ENCODE results near the gene LRRTM4.
"Not testable (repeated sequence)": the region's sequence is repeated elsewhere in the genome, so short reads cannot be mapped to it uniquely, and the experiment has no call there.

The LRRTM4 gene

GRCh38 chr2:77156599-77156998 lies 365.6 kb downstream of the LRRTM4 start:
- no peak for DNase-seq

GRCh38 chr2:77155511-77155910 lies 366.7 kb downstream of the LRRTM4 start:
- no peak for DNase-seq

DNA sequence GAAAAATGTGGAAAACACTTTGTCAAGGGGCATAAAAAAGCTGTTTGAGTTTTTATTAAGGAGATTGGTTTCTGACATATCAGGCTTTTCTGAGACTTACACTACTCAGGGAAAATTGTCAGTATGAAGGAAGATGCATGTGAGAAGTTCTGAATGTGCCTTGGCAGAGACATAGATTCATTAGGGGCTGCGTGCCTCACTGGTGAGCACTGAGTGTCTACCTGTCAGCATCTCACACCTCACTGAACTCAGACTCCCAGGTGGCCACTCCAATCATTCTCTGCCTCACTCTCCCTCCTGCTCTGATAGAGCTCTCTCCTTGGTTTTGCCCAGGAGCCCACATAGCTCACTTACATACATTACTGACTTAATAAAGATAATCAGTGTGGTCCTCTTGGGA lies 372.6 kb downstream of the LRRTM4 start:
- DNase-seq = no peak

GRCh38 chr2:77147153-77147552 lies 375.0 kb downstream of the LRRTM4 start:
- no peak for DNase-seq

DNA sequence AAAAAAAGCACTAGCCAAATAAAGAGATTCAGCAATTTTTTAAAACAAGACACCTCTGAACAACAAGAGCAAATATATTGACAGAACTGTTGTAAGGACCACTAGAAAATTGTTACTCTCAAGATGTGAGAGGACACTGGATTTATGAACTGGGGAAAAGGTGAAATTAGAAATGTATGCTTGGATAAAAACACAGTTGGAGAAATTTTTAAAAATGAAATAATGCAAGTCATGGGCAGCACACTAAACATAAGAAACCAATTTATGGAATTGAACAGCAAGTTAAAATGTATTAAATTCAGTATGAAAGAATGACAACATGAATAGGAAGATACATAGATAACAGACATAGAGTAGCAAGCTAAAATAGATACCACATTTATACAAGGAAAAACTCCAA lies 377.4 kb downstream of the LRRTM4 start:
- no peak for DNase-seq

GRCh38 chr2:77142141-77142540 lies 380.0 kb downstream of the LRRTM4 start:
- DNase-seq = no peak

- not testable (repeated sequence) for DNase-seq
Measured at GRCh38 chr2:77128479-77128878, 393.7 kb downstream of the LRRTM4 start.

DNA sequence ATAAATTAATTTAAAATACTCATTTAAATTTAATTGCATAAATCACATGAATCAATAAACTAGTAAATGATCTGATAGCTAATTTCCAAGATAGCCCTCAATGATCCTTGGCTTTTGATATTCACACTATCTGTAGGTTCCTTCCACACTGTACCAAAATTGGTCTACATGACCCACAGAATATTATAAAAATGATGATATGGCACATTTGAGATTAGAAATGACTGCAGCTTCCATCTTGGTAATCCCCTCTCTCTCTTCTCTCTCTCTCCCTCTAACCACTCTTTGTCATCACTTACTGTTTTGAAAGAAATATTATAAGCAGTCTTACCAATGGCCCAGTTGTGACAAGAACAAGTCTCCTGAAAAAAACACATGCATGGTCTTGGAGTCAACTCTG lies 394.8 kb downstream of the LRRTM4 start:
- no peak for DNase-seq

DNA sequence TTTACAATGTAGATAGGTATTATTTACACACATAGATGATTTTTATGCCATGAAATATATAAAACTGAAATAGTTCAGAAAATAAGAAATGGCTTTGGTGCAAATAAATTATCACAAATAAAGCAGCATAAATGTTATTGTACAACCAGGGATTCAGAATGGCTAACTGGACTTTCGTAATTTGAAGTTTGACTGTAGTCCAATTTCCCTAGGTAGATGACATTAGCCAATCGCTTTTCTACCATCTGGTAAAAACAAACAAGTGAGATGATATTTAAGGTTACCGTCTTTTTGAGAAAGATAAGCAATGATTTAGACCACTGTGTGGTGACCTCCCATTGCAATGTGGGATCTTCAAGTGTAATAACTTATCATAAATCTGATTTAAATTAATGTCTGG lies 400.7 kb downstream of the LRRTM4 start:
- no peak for DNase-seq

- DNase-seq = no peak
Measured at GRCh38 chr2:77119333-77119732, 402.8 kb downstream of the LRRTM4 start.

- no peak for DNase-seq
Measured at GRCh38 chr2:77108915-77109314, 413.3 kb downstream of the LRRTM4 start.

DNA sequence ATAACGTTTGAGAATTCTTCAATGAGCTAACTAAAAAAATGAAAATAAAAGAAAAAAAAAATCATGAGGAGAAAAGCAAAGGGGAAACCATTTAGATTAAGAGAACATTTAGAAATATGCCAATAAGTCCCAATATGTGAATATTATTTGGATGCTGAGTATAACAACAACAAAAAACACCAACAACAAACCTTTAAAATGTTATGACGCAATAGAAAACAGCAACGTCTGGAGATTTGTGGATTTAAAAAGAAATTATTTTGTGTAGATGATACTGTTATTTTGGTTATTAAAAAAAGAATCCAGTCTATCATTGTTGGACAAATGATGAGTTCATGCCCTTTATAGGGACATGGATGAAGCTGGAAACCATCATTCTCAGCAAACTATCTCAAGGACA lies 417.2 kb downstream of the LRRTM4 start:
- no peak for DNase-seq

- DNase-seq = no peak
Measured at GRCh38 chr2:77104554-77104953, 417.6 kb downstream of the LRRTM4 start.

DNA sequence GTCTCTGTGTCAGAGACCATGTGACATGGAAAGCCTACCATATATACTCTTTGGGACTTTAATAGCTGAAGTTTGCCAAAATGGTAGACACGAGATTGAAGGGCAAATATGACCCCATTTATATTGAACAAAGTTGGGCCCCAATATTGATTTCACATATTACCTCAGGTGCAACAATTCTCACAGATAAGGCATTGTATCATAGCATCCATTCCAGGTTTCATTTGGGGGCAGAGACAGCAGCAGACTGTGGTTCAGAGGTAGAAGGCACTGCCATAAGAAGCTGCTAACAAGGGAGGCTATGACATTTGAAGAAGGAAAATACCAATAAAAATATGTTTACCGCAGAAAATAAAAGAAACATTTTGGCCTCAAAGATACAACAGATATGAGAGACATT lies 419.2 kb downstream of the LRRTM4 start:
- DNase-seq = no peak

GRCh38 chr2:77101796-77102452 lies 420.3 kb downstream of the LRRTM4 start:
- DNase-seq = no peak

- no peak for DNase-seq
Measured at GRCh38 chr2:77099961-77100360, 422.2 kb downstream of the LRRTM4 start.

- DNase-seq = not testable (repeated sequence)
Measured at GRCh38 chr2:77095525-77095924, 426.7 kb downstream of the LRRTM4 start.

DNA sequence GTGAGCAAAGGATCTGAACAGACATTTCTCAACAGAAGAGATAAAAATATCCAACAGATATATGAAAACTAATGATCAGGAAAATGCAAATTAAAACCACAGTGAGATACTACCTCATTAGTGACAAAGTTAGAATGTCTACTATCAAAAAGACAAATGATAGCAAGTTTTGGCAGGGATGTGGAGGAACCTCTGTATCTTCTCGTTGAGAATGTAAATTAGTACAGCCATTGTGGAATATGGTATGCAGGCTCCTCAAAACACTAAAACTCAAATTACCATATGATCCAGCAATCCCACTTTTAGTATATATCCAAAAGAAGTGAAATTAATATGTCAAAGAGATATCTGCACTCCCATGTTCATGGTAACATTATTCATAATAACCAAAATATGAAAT lies 427.1 kb downstream of the LRRTM4 start:
- no peak for DNase-seq

- not testable (repeated sequence) for DNase-seq
Measured at GRCh38 chr2:77088424-77088823, 433.8 kb downstream of the LRRTM4 start.

GRCh38 chr2:77087987-77088414 lies 434.2 kb downstream of the LRRTM4 start:
- no peak for DNase-seq

DNA sequence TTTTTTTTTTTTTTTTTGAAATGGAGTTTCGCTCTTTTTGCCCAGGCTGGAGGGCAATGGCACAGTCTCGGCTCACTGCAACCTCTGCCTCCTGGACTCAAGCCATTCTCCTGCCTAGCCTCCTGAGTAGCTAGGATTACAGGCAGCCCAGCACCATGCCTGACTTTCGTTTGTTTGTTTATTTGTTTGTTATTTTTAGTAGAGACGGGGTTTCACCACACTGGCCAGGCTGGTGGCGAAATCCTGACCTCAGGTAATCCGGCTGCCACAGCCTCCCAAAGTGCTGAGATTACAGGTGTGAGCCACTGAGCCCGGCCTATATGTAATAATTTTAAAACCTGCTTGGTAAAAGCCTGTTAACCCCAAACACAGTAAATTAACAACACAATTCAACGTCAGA lies 435.7 kb downstream of the LRRTM4 start:
- no peak for DNase-seq

DNA sequence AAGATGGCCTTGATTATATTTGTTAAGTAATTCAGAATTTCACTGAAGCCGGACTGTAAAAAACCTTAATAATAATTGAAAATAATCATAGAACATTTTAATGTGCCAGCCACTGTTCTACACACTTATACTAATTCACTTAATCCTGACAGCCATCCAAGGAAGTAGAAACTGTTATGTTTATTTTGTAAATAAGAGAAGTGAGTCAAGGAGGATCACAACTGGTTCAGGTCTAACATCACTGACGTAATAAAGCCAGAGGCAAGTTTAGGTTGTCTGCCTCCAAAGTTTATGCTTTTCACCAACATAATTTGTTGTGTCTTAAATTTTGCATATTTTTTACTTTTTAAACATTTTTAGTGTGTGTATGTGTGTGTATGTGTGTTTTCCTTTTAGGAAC lies 436.1 kb downstream of the LRRTM4 start:
- DNase-seq = no peak

GRCh38 chr2:77085561-77085960 lies 436.6 kb downstream of the LRRTM4 start:
- DNase-seq = no peak

GRCh38 chr2:77081597-77081996 lies 440.6 kb downstream of the LRRTM4 start:
- no peak for DNase-seq

DNA sequence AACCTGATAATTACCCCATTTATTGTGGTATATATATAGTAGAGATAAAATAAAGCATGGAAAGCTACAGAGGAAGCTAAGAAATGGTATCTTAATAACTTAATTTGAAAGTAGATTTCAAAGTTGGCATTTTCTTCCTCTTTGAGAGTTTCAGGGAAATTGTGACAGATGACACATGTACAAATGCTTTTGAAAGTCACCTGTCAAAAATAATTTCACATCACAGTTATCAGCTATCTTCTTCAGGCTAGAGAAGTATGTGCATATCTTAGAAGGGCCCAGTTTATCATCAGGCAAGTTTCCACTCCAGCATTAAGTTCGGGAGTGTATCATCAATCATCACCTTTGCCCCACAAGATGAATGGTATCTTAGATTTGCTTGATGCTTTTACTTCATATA lies 457.9 kb downstream of the LRRTM4 start:
- DNase-seq = no peak

- no peak for DNase-seq
Measured at GRCh38 chr2:77054938-77055337, 467.2 kb downstream of the LRRTM4 start.
